Stomach (tissue), 9 donors: ENCODE results near the gene WNT5A. TPM values are rescaled to one million over a fixed set of nuclear protein-coding genes. Genes with fewer than 3 reads are reported as not detected.

Source experiments
- DNase-seq, 2 donors: peaks; one replicate each; pipeline versions ENCODE4 v3.0.0 to v3.0.0-alpha.2; 2013 to 2019
- H3K27ac ChIP-seq, 5 donors: fragments of 200-600 bp in 4 of 5; sonication (generic) in 4 of 5; one replicate each; pipeline ENCODE4 v1.5.1; 2013 to 2019; ENCODE audit warnings: mild to moderate bottlenecking in 1 of 5, moderate library complexity in 1 of 5
- H3K27me3 ChIP-seq, 3 donors: fragments of 200-600 bp; sonication (generic); one replicate each; pipeline ENCODE4 v1.5.1; 2017 to 2019; ENCODE audit warnings: mixed run types in 1 of 3
- H3K36me3 ChIP-seq, 4 donors: fragments of 200-600 bp; sonication (generic); 1 replicate in 3 of 4; 2 replicates in 1 of 4; pipeline ENCODE4 v1.5.1; 2016 to 2019
- H3K4me1 ChIP-seq, 4 donors: fragments of 200-600 bp; sonication (generic); one replicate each; pipeline ENCODE4 v1.5.1; 2016 to 2019
- H3K4me3 ChIP-seq, 4 donors: fragments of 200-600 bp; sonication (generic) in 3 of 4; one replicate each; pipeline ENCODE4 v1.5.1; 2016 to 2019; ENCODE audit warnings: mild to moderate bottlenecking in 1 of 4
- H3K9me3 ChIP-seq, 4 donors: fragments of 200-600 bp; sonication (generic); one replicate each; pipeline ENCODE4 v1.5.1; 2016 to 2019
- CTCF ChIP-seq, 7 experiments: fragments of 450-650 bp in 4 of 7; fragments of 200-600 bp in 3 of 7; sonication (generic) in 3 of 7; IDR thresholded peaks; one replicate each; pipeline ENCODE4 v1.5.1; 2016 to 2019; ENCODE audit warnings: antibody characterized with exemption in 7 of 7, control low read depth in 2 of 7, mild to moderate bottlenecking in 1 of 7
- EP300 ChIP-seq: sonication (generic); formaldehyde crosslinking; IDR thresholded peaks from one replicate; pipeline ENCODE4 v1.6.1; 2017; ENCODE audit warnings: antibody characterized with exemption
- POLR2A ChIP-seq, 4 donors: fragments of 450-650 bp; IDR thresholded peaks; one replicate each; pipeline ENCODE4 v1.6.1; 2016; ENCODE audit warnings: antibody characterized with exemption in 4 of 4, control low read depth in 2 of 4, mild to moderate bottlenecking in 1 of 4, moderate library complexity in 1 of 4
- POLR2AphosphoS5 ChIP-seq, 3 donors: sonication (generic); formaldehyde crosslinking; IDR thresholded peaks; one replicate each; pipeline ENCODE4 v1.6.1; 2016; ENCODE audit warnings: antibody characterized with exemption in 3 of 3
- WGBS, 5 donors: extraction: QIAGEN DNeasy Blood & Tissue Kit in 3 of 5; methylation state at CpG; one replicate each; pipeline versions ENCODE4 v1.1.5 to v1.1.7; 2013 to 2018; 5-methylcytosine and 5-hydroxymethylcytosine counted together
- intact Hi-C: fragments of 100-400 bp; cut with DNase I; formaldehyde crosslinking; loops from one replicate; pipeline ENCODE4 v1.15.1; 2023; ENCODE audit warnings: low total_unique reads
- polyA plus RNA-seq, 3 donors: library from polyadenylated mRNA; stranded (reverse); fragments of 200-250 nt; gene quantifications; one replicate each; pipeline ENCODE4 v1.2.3, GENCODE V29; 2013
- total RNA-seq, 5 donors: library from RNA; depleted of rRNA; stranded (reverse); fragments of >200 nt; gene quantifications; one replicate each; pipeline versions ENCODE4 v1.1.0 to v1.2.3, GENCODE V29; 2014 to 2016
- donor health status: healthy with polysubstance abuse.
- donor health status: Bipolar disorder and iron deficiency.
- donor health status: healthy.

The WNT5A gene
- total and polyA plus RNA-seq, 8 donors: 1.2 to 44.2 (median 4.9) TPM

GRCh38 chr3:55442861-55443260 is 44.2 kb downstream of the WNT5A start:
- TF ChIP-seq CTCF (IDR thresholded peaks at IDR 0.05) (no peak), EP300 (no peak), POLR2AphosphoS5 (IDR thresholded peaks at IDR 0.05) (no peak), POLR2A (IDR thresholded peaks at IDR 0.05) (no peak)
- intact Hi-C loops: no loop called here
- H3K4me1 ChIP-seq: no peaks in the 10 kb centered on the region
- WGBS, 5 donors: 61 to 80% (median 76%) methylated on average over 3 of the region's 3 CpGs
- H3K4me3 ChIP-seq: no peak overlapping the region
- no peak for DNase-seq
- H3K27ac ChIP-seq: no peak overlapping the region
- H3K36me3 ChIP-seq: no peaks in the 10 kb centered on the region
- H3K27me3 ChIP-seq: peaks cover 0 to 5% (median 0%) of the 10 kb centered on the region in 3 donors
- no peaks in the 10 kb centered on the region for H3K9me3 ChIP-seq

GRCh38 chr3:55441499-55441898 is 45.6 kb downstream of the WNT5A start:
- intact Hi-C loops: no loop called here
- Histone ChIP-seq H3K4me3 (no peak overlapping the region), H3K27ac (no peak overlapping the region), H3K36me3 (no peaks in the 10 kb centered on the region), H3K27me3 (peaks cover 0 to under 1% (median 0%) of the 10 kb centered on the region in 3 donors), H3K4me1 (no peaks in the 10 kb centered on the region), H3K9me3 (no peaks in the 10 kb centered on the region)
- DNase-seq: no peak
- TF ChIP-seq EP300 (no peak), POLR2A (IDR thresholded peaks at IDR 0.05) (no peak), POLR2AphosphoS5 (IDR thresholded peaks at IDR 0.05) (no peak), CTCF (IDR thresholded peaks at IDR 0.05) (no peak)
- WGBS, 5 donors: 81 to 89% (median 82%) methylated on average over 4 of the region's 4 CpGs

GRCh38 chr3:55440104-55440708 is 46.9 kb downstream of the WNT5A start:
- DNase-seq: no peak

GRCh38 chr3:55439657-55440056 is 47.4 kb downstream of the WNT5A start:
- 87 to 95% (median 91%) methylated on average over 3 of the region's 3 CpGs for WGBS, 5 donors
- intact Hi-C loops: no loop called here

More at GRCh38 chr3:55440104-55440708, 46.9 kb downstream of the WNT5A start:
- intact Hi-C loops: no loop called here
- TF ChIP-seq POLR2AphosphoS5 (IDR thresholded peaks at IDR 0.05): no peak
- no peak for TF ChIP-seq EP300
- TF ChIP-seq POLR2A (IDR thresholded peaks at IDR 0.05): no peak
- TF ChIP-seq CTCF (IDR thresholded peaks at IDR 0.05): no peak
- H3K27ac ChIP-seq: no peak overlapping the region
- H3K9me3 ChIP-seq: no peaks in the 10 kb centered on the region
- WGBS, 5 donors: 86 to 97% (median 89%) methylated on average over 2 of the region's 2 CpGs
- H3K36me3 ChIP-seq: no peaks in the 10 kb centered on the region
- H3K27me3 ChIP-seq: no peaks in the 10 kb centered on the region
- H3K4me1 ChIP-seq: no peaks in the 10 kb centered on the region
- H3K4me3 ChIP-seq: no peak overlapping the region

More at GRCh38 chr3:55439657-55440056, 47.4 kb downstream of the WNT5A start:
- no peak for DNase-seq
- H3K4me3 ChIP-seq: no peak overlapping the region
- H3K27me3 ChIP-seq: no peaks in the 10 kb centered on the region
- H3K9me3 ChIP-seq: no peaks in the 10 kb centered on the region
- H3K27ac ChIP-seq: no peak overlapping the region
- no peak for TF ChIP-seq CTCF (IDR thresholded peaks at IDR 0.05)
- no peak for TF ChIP-seq POLR2A (IDR thresholded peaks at IDR 0.05)
- TF ChIP-seq POLR2AphosphoS5 (IDR thresholded peaks at IDR 0.05): no peak
- TF ChIP-seq EP300: no peak
- no peaks in the 10 kb centered on the region for H3K36me3 ChIP-seq
- no peaks in the 10 kb centered on the region for H3K4me1 ChIP-seq
